Fibroblast of lung (primary cell): ENCODE measurements around the gene MIER2. TPM values are rescaled to one million over a fixed set of nuclear protein-coding genes. Genes with fewer than 3 reads are reported as not detected.
A peak's percentile ranks its signal among the peaks of the same experiment; 100 is the strongest.

Source experiments
- DNase-seq, 2 donors: peaks; one replicate each; pipeline versions ENCODE4 v3.0.0 to v3.0.0-alpha.2; 2010; ENCODE audit warnings: low read depth in 2 of 2
- H2AFZ ChIP-seq: 2 replicates; pipeline ENCODE4 v1.5.1; 2012; ENCODE audit warnings: low read length, control low read depth, inconsistent platforms
- H3K27ac ChIP-seq: 2 replicates; pipeline ENCODE4 v1.5.1; 2011; ENCODE audit warnings: low read length, control low read depth; ENCODE audit not compliant: insufficient read depth
- H3K27me3 ChIP-seq: 2 replicates; pipeline ENCODE4 v1.5.1; 2011; ENCODE audit warnings: mild to moderate bottlenecking, low read length; ENCODE audit not compliant: control insufficient read depth, insufficient read depth
- H3K36me3 ChIP-seq: 2 replicates; pipeline ENCODE4 v1.5.1; 2011; ENCODE audit warnings: low read length; ENCODE audit not compliant: control insufficient read depth, insufficient read depth
- H3K4me1 ChIP-seq: 2 replicates; pipeline ENCODE4 v1.5.1; 2011; ENCODE audit warnings: low read length; ENCODE audit not compliant: control insufficient read depth, insufficient read depth; ENCODE audit errors: extremely low read depth
- H3K4me2 ChIP-seq: 2 replicates; pipeline ENCODE4 v1.5.1; 2011; ENCODE audit warnings: low read length, control low read depth; ENCODE audit not compliant: insufficient read depth; ENCODE audit errors: extremely low read depth
- H3K4me3 ChIP-seq, 4 experiments: fragments of 200-600 bp in 1 of 4; sonication (generic) in 1 of 4; replicated peaks in 1 of 4; 2 replicates each; pipeline ENCODE4 v1.5.1; 2011 to 2016; ENCODE audit warnings: low read length in 4 of 4, low read depth in 3 of 4, mild to moderate bottlenecking in 3 of 4, control low read depth in 2 of 4, inconsistent platforms in 1 of 4, mixed read lengths in 1 of 4; ENCODE audit not compliant: insufficient read depth in 1 of 4; ENCODE audit errors: control extremely low read depth in 1 of 4
- H3K79me2 ChIP-seq: 2 replicates; pipeline ENCODE4 v1.5.1; 2012; ENCODE audit warnings: mild to moderate bottlenecking, low read length, inconsistent platforms; ENCODE audit not compliant: control insufficient read depth, insufficient read depth
- H3K9ac ChIP-seq: 2 replicates; pipeline ENCODE4 v1.5.1; 2011; ENCODE audit warnings: mild to moderate bottlenecking, low read length, control low read depth; ENCODE audit not compliant: insufficient read depth
- H3K9me3 ChIP-seq: 2 replicates; pipeline ENCODE4 v1.5.1; 2012; ENCODE audit warnings: low read depth, low read length; ENCODE audit not compliant: control insufficient read depth, insufficient read depth
- H4K20me1 ChIP-seq: 2 replicates; pipeline ENCODE4 v1.5.1; 2011; ENCODE audit warnings: low read length; ENCODE audit not compliant: control insufficient read depth, insufficient read depth; ENCODE audit errors: extremely low read depth
- CTCF ChIP-seq, 2 donors: IDR thresholded peaks in 1 of 2; conservative IDR thresholded peaks in 1 of 2; 1 replicate in 1 of 2; 2 replicates in 1 of 2; pipeline ENCODE4 v1.5.1; 2011 to 2012; ENCODE audit warnings: low read length in 2 of 2, control low read depth in 1 of 2, inconsistent platforms in 1 of 2, low read depth in 1 of 2, mild to moderate bottlenecking in 1 of 2
- EZH2 ChIP-seq: IDR thresholded peaks from 2 replicates; pipeline ENCODE4 v1.5.1; 2012; ENCODE audit warnings: low read length, control low read depth, mild to moderate bottlenecking; ENCODE audit errors: missing control alignments
- polyA plus RNA-seq, 2 donors: library from polyadenylated mRNA; depleted of rRNA in 1 of 2; stranded (reverse) in 1 of 2; unstranded in 1 of 2; fragments of >200 nt; gene quantifications; 2 replicates each; pipeline ENCODE4 v1.2.1, GENCODE V29; 2011 to 2012; ENCODE audit warnings: missing spikeins in 1 of 2
- total RNA-seq: library from RNA; depleted of rRNA; stranded (reverse); fragments of >200 nt; gene quantifications from 2 replicates; pipeline ENCODE4 v1.2.1, GENCODE V29; 2014

MIER2 gene
- total and polyA plus RNA-seq, 2 donors (not counting 1 experiment from before 2014, with no cell fraction given): 13.7 to 20.6 TPM

DNA sequence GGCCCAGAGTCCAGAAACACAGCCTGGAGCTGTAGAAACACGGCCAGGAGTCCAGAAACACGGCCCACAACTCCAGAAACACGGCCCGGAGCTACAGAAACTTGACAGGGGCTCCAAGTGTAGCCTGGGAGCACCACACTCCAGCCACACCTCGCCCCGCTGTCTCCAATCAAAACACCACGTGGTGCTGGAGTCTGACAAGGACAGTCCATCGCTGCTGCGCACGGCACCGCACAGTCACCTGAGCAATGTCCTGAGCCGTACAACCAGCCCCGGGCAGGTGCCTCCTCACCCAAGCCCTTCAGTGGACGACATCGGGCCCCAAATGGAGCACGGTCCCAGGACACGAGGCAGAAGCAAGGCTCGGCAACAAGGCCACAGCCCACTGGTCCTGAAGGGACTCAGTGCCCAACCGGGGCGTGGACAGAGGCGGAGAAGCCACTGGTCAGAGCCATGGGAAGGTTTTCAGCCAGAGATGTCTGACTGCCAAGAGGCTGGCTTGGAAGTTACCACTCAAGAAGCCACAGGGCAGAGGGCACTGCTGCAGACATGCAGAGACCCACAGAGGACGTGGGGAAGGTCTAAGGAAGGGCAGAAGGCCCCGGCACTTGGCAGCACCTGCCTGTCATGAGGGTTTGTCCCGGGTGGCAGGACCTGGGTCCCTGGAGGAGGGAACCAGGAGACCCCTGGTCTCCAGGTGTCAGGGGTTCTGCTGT lies 33.7 kb downstream of the MIER2 start:
- no peak for DNase-seq
- Histone ChIP-seq H3K9me3 (no peaks in the 10 kb centered on the region), H3K79me2 (peaks cover 7% of the 10 kb centered on the region), H3K4me3 (no peak overlapping the region), H3K27me3 (no peaks in the 10 kb centered on the region), H3K4me1 (no peaks in the 10 kb centered on the region), H3K27ac (no peak overlapping the region), H3K4me2 (no peak overlapping the region), H3K9ac (no peak overlapping the region), H2AFZ (no peak overlapping the region), H4K20me1 (no peaks in the 10 kb centered on the region), H3K36me3 (peaks cover 33% of the 10 kb centered on the region)
- TF ChIP-seq EZH2 (no peak), CTCF (conservative IDR thresholded peaks at IDR 0.05 in 1 of 2, IDR thresholded peaks at IDR 0.05 in 1 of 2; ENCODE audit: low read depth in 1 of 2, low read length in 2 of 2) (no peak)

DNA sequence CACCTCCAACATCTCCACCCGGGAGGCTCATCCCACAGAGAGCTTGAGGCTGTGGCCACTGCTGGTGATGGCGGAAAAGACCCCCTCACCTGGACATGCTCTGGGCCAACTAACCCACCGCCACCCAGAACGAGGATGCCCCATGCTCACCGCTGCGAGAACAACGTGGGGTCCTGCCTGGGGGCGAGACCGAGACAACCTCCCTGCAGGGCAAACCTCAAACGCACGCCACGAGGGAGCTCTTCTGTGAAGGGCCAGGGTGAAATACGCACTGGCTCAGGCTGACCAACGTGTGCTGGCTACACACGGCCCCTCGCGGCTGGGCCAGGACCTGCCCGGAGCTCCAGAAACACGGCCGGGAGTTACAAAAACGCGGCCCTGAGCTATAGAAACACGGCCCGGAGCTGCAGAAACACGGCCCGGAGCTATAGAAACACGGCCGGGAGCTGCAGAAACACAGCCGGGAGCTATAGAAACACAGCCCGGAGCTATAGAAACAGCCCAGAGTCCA lies 34.4 kb downstream of the MIER2 start:
- Histone ChIP-seq H4K20me1 (no peaks in the 10 kb centered on the region), H3K9me3 (no peaks in the 10 kb centered on the region), H2AFZ (no peak overlapping the region), H3K4me3 (no peak overlapping the region), H3K27me3 (no peaks in the 10 kb centered on the region), H3K79me2 (peaks cover 7% of the 10 kb centered on the region), H3K9ac (no peak overlapping the region), H3K4me1 (no peaks in the 10 kb centered on the region), H3K27ac (no peak overlapping the region), H3K4me2 (peak overlapping the region; percentile 1), H3K36me3 (peaks cover 32% of the 10 kb centered on the region)
- no peak for DNase-seq
- TF ChIP-seq CTCF (conservative IDR thresholded peaks at IDR 0.05 in 1 of 2, IDR thresholded peaks at IDR 0.05 in 1 of 2; ENCODE audit: low read depth in 1 of 2, low read length in 2 of 2) (no peak), EZH2 (no peak)

DNA sequence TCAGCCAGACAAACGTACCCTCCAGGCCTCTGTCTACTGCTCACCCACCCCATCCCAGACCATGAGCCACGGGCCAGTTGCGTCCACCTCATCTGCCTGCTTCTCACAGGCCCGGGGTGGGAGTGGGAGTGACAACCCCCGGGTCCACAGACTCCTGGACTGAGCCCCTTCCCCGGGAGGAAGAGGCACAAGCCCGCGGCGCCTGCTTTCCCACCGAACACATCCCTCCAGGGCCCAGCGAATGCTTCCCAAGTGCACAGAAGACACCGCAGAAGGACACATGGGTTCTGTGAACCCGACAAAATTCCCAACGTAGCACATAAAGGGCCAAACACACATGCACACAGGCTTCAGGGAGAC lies 35.4 kb downstream of the MIER2 start:
- H3K36me3 ChIP-seq: peaks cover 29% of the 10 kb centered on the region
- H3K4me2 ChIP-seq: no peak overlapping the region
- H3K27me3 ChIP-seq: no peaks in the 10 kb centered on the region
- H3K79me2 ChIP-seq: peaks cover 7% of the 10 kb centered on the region
- H4K20me1 ChIP-seq: no peaks in the 10 kb centered on the region
- TF ChIP-seq CTCF (conservative IDR thresholded peaks at IDR 0.05 in 1 of 2, IDR thresholded peaks at IDR 0.05 in 1 of 2; ENCODE audit: low read depth in 1 of 2, low read length in 2 of 2) (no peak), EZH2 (no peak)
- H3K4me3 ChIP-seq: no peak overlapping the region
- H3K27ac ChIP-seq: no peak overlapping the region
- DNase-seq: no peak
- no peaks in the 10 kb centered on the region for H3K9me3 ChIP-seq
- H3K4me1 ChIP-seq: no peaks in the 10 kb centered on the region
- no peak overlapping the region for H3K9ac ChIP-seq
- no peak overlapping the region for H2AFZ ChIP-seq
